A673 (cell line): ENCODE data around the gene KCNQ4. TPM values are rescaled to one million over a fixed set of nuclear protein-coding genes. Genes with fewer than 3 reads are reported as not detected.

Experiments
- BruUV-seq: library from RNA; stranded (reverse); fragments of 400-500 nt; replicated peaks from 2 replicates; lab custom pipeline; 2021; lab: Mats Ljungman, UMichigan
- CTCF ChIA-PET: fragments of 300-600 bp; sonication (Branson Sonifier 250); formaldehyde crosslinking; loops from one replicate; lab custom pipeline; 2022; ENCODE audit warnings: antibody characterized with exemption; lab: Charles Lee
- POLR2A ChIA-PET: fragments of 300-600 bp; sonication (Branson Sonifier 250); formaldehyde crosslinking; loops from one replicate; lab custom pipeline; 2022; ENCODE audit warnings: antibody characterized with exemption; ENCODE audit not compliant: low non-redundant PET; lab: Charles Lee
- DNase-seq: peaks from one replicate; pipeline ENCODE4 v3.0.0-alpha.2; 2015; ENCODE audit warnings: low spot score
- H3K27ac ChIP-seq: fragments of 200-600 bp; sonication (generic); 2 replicates; pipeline ENCODE4 v1.5.1; 2016; ENCODE audit warnings: mixed run types, low read depth, mild to moderate bottlenecking, mixed read lengths, antibody characterized with exemption, low read length; ENCODE audit not compliant: poor library complexity, severe bottlenecking
- H3K27me3 ChIP-seq: fragments of 200-600 bp; sonication (generic); replicated peaks from 2 replicates; pipeline ENCODE4 v1.6.1; 2017; ENCODE audit warnings: mixed run types, low read depth, mild to moderate bottlenecking, mixed read lengths, antibody characterized with exemption, low read length; ENCODE audit not compliant: insufficient read depth, poor library complexity
- H3K36me3 ChIP-seq: fragments of 200-600 bp; sonication (generic); 2 replicates; pipeline ENCODE4 v1.6.1; 2016; ENCODE audit warnings: mixed run types, mild to moderate bottlenecking, mixed read lengths, antibody characterized with exemption, low read length; ENCODE audit not compliant: insufficient read depth, poor library complexity, severe bottlenecking
- H3K4me1 ChIP-seq: fragments of 200-600 bp; sonication (generic); 2 replicates; pipeline ENCODE4 v1.6.1; 2017; ENCODE audit warnings: mixed run types, mild to moderate bottlenecking, mixed read lengths, antibody characterized with exemption, low read length; ENCODE audit not compliant: insufficient read depth, poor library complexity, severe bottlenecking
- H3K4me3 ChIP-seq: fragments of 200-600 bp; sonication (generic); 2 replicates; pipeline ENCODE4 v1.5.1; 2016; ENCODE audit warnings: low read depth, mixed run types, mild to moderate bottlenecking, mixed read lengths, low read length; ENCODE audit not compliant: poor library complexity, severe bottlenecking
- H3K9me3 ChIP-seq: fragments of 200-600 bp; sonication (generic); 2 replicates; pipeline ENCODE4 v1.6.1; 2016; ENCODE audit warnings: mixed run types, low read depth, mild to moderate bottlenecking, mixed read lengths, antibody characterized with exemption, low read length; ENCODE audit not compliant: poor library complexity, severe bottlenecking
- CTCF ChIP-seq: fragments of 300-800, 200-600 bp; sonication (generic); conservative IDR thresholded peaks from 2 replicates; pipeline ENCODE4 v1.5.1; 2017; ENCODE audit warnings: low read depth, mild to moderate bottlenecking, antibody characterized with exemption, low read length, moderate library complexity, mixed read lengths
- EZH2 ChIP-seq: fragments of 200-600 bp; sonication (generic); IDR thresholded peaks from 2 replicates; pipeline ENCODE4 v1.6.1; 2017; ENCODE audit warnings: borderline replicate concordance, low read depth, mild to moderate bottlenecking, mixed read lengths, antibody characterized with exemption, low read length; ENCODE audit not compliant: poor library complexity, severe bottlenecking
- intact Hi-C: fragments of 100-400 bp; cut with micrococcal nuclease; formaldehyde crosslinking; loops from one replicate; pipeline ENCODE4 v1.10.0; 2022; ENCODE audit not compliant: unreplicated experiment
- total RNA-seq: library from RNA; stranded (reverse); gene quantifications from 2 replicates; pipeline ENCODE4 v1.2.3, GENCODE V29; 2021

The KCNQ4 gene
- total RNA-seq, 1 experiment from 2014 or later = 0.62 TPM

DNA sequence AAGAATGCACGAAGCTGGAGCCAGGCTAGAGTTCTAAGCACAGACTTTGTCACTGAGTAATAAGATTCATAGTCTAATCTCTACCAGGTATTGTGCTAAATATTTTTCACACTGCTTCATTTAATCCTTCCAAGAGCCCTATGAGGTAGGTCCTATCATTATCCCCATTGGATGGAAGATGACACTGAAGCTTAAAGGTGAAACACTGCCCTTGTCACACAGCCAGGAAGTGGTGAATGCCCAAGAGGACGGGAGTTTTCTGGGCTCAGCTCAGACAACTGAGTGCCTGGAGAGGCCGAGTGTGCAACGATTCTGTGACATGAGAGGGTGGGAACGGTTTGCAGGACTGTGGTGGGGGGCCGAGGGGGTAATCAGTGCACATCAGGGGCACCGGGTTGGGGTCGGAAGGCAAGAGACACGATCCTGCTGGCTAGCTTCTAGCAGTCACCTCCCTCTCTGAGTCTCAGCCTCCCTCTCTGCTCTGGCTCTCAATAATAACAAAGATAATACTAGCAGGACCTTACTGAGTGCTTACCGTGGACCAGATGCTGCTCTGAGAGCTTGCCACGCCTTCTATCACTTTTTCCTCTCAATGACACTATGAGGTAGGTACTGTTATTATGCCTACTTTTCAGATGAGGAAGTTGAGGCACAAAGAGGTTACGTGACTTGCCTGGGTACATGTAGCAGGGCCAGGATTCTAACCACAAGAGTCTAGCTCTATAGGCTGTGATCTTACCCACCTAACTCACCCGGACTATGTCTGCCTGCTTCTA, 12.4 kb downstream of the KCNQ4 start:
- H3K36me3 ChIP-seq = no peaks in the 10 kb centered on the region
- H3K4me3 ChIP-seq = no peak overlapping the region
- H3K27ac ChIP-seq = no peak overlapping the region
- H3K4me1 ChIP-seq = no peaks in the 10 kb centered on the region
- BruUV-seq = no TSS peak
- DNase-seq = no peak
- no peaks in the 10 kb centered on the region for H3K9me3 ChIP-seq
- intact Hi-C loops = no loop called here
- POLR2A ChIA-PET = no interaction called here
- TF ChIP-seq CTCF (no peak), EZH2 (no peak)
- no peaks in the 10 kb centered on the region for H3K27me3 ChIP-seq
- CTCF ChIA-PET = no interaction called here

- intact Hi-C loops = no loop called here
- no TSS peak for BruUV-seq
- Histone ChIP-seq H3K4me1 (peaks cover 11% of the 10 kb centered on the region), H3K4me3 (no peak overlapping the region), H3K27me3 (no peaks in the 10 kb centered on the region), H3K27ac (no peak overlapping the region), H3K9me3 (no peaks in the 10 kb centered on the region), H3K36me3 (no peaks in the 10 kb centered on the region)
- DNase-seq = no peak
- ChIA-PET POLR2A (no interaction called here), CTCF (no interaction called here)
- TF ChIP-seq EZH2 = no peak
- TF ChIP-seq CTCF = no peak
Observed at GRCh38 chr1:40796939-40797667, 13.5 kb downstream of the KCNQ4 start.

DNA sequence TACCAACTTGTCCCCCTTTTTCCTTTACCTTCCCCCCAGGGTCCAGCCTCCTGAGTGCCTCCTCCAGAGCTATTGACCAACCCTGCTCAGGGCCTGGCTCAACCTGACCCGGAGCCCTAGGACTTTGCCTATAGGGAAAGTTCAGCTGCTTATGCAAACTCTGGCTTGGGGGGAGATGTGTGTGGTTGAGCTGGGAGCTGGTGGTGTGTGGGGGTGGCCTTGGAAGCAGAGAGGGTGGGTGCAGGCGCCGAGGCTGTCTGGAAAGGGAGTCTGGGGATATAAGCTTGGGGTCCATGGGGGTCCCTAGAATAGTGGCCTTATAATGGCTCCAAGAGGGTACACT, 14.1 kb downstream of the KCNQ4 start:
- POLR2A ChIA-PET = no interaction called here

More for the DNA sequence above, 14.1 kb downstream of the KCNQ4 start:
- H3K9me3 ChIP-seq = no peaks in the 10 kb centered on the region
- no peaks in the 10 kb centered on the region for H3K27me3 ChIP-seq
- DNase-seq = no peak
- TF ChIP-seq EZH2 (no peak), CTCF (no peak)
- no peaks in the 10 kb centered on the region for H3K36me3 ChIP-seq
- BruUV-seq = no TSS peak
- H3K27ac ChIP-seq = no peak overlapping the region
- peaks cover 13% of the 10 kb centered on the region for H3K4me1 ChIP-seq
- H3K4me3 ChIP-seq = no peak overlapping the region
- intact Hi-C loops = no loop called here
- CTCF ChIA-PET = no interaction called here
